HG03066 (cell line): ENCODE results near the gene CYP1A2.
"Not testable (repeated sequence)": the region's sequence is repeated elsewhere in the genome, so short reads cannot be mapped to it uniquely, and the experiment has no call there.

Experiments
- ATAC-seq: cut with Tn5 transposase; IDR thresholded peaks from one replicate; pipeline ENCODE4 v1.9.1; 2021; ENCODE audit warnings: low read depth; ENCODE audit not compliant: unreplicated experiment

The CYP1A2 gene

GRCh38 chr15:74775132-74775562, 26.5 kb downstream of the CYP1A2 start:
- no peak for ATAC-seq

- no peak for ATAC-seq
Measured at GRCh38 chr15:74775894-74776293, 27.2 kb downstream of the CYP1A2 start.

- ATAC-seq: peak; percentile 39
Measured at GRCh38 chr15:74776821-74777768, 28.4 kb downstream of the CYP1A2 start.

- ATAC-seq: no peak
Measured at GRCh38 chr15:74777769-74778598, 29.3 kb downstream of the CYP1A2 start.

- ATAC-seq: no peak
Measured at GRCh38 chr15:74778599-74778970, 29.9 kb downstream of the CYP1A2 start.

GRCh38 chr15:74779162-74779648, 30.6 kb downstream of the CYP1A2 start:
- no peak for ATAC-seq

- no peak for ATAC-seq
Measured at GRCh38 chr15:74780523-74781430, 32.1 kb downstream of the CYP1A2 start.

GRCh38 chr15:74781431-74782258, 33.0 kb downstream of the CYP1A2 start, which contains the start of gene CSK:
Gene CSK (plus strand): TSS chr15:74782080. CDS start chr15:74798298, 16,218 bp downstream.
- no peak for ATAC-seq

- ATAC-seq: no peak
Measured at GRCh38 chr15:74782259-74783071, 33.8 kb downstream of the CYP1A2 start.

- no peak for ATAC-seq
Measured at GRCh38 chr15:74783072-74783807, 34.6 kb downstream of the CYP1A2 start.

GRCh38 chr15:74783808-74784175, 35.1 kb downstream of the CYP1A2 start:
- no peak for ATAC-seq

- no peak for ATAC-seq
Measured at GRCh38 chr15:74784426-74785193, 36.0 kb downstream of the CYP1A2 start.

- no peak for ATAC-seq
Measured at GRCh38 chr15:74785194-74786032, 36.8 kb downstream of the CYP1A2 start.

GRCh38 chr15:74786081-74786480, 37.4 kb downstream of the CYP1A2 start:
- ATAC-seq: not testable (repeated sequence)

GRCh38 chr15:74786551-74787165, 38.0 kb downstream of the CYP1A2 start:
- ATAC-seq: no peak
